Peyer's patch (tissue), 4 donors: ENCODE data around the gene PAPOLG.

Source experiments
- POLR2A ChIP-seq, 2 donors: fragments of 450-650 bp; IDR thresholded peaks; one replicate each; pipeline ENCODE4 v1.5.1; 2017; ENCODE audit warnings: antibody characterized with exemption in 2 of 2, mild to moderate bottlenecking in 2 of 2, moderate library complexity in 2 of 2
- TF ChIP-seq, protein P1 (sequence below), 6 experiments: fragments of 450-650 bp in 4 of 6; fragments of 200-600 bp in 2 of 6; sonication (generic) in 1 of 6; IDR thresholded peaks; one replicate each; pipeline ENCODE4 v1.5.1; 2017 to 2019; ENCODE audit warnings: antibody characterized with exemption in 6 of 6, mild to moderate bottlenecking in 3 of 6, moderate library complexity in 1 of 6

DNA sequence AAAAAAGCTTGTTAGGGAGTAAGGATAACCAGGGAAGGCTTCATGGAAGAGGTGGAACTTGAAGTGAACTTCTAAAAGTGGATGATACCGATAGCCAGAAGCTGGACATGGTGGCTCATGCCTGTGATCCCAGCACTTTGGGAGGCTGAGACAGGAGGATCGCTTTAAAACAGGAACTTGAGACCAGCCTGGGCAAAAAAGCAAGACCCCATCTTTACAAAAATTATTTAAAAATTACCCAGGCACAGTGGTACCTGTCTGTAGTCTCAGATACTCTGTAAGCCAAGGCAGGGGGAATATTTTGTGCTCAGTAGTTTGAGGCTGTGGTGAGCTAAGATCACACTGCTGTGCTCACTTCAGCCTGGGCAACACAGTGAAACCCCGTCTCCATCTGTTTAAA is 10.2 kb downstream of the PAPOLG start:
- TF ChIP-seq, protein P1, sequence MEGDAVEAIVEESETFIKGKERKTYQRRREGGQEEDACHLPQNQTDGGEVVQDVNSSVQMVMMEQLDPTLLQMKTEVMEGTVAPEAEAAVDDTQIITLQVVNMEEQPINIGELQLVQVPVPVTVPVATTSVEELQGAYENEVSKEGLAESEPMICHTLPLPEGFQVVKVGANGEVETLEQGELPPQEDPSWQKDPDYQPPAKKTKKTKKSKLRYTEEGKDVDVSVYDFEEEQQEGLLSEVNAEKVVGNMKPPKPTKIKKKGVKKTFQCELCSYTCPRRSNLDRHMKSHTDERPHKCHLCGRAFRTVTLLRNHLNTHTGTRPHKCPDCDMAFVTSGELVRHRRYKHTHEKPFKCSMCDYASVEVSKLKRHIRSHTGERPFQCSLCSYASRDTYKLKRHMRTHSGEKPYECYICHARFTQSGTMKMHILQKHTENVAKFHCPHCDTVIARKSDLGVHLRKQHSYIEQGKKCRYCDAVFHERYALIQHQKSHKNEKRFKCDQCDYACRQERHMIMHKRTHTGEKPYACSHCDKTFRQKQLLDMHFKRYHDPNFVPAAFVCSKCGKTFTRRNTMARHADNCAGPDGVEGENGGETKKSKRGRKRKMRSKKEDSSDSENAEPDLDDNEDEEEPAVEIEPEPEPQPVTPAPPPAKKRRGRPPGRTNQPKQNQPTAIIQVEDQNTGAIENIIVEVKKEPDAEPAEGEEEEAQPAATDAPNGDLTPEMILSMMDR (IDR thresholded peaks at IDR 0.05) = no peak
- TF ChIP-seq POLR2A (IDR thresholded peaks at IDR 0.05) = no peak
